Activated CD4-positive, alpha-beta T cell treated with anti-CD3 and anti-CD28 coated beads for 36 hours (primary cell): Measurements from ENCODE around the gene CEP72. TPM values are rescaled to one million over a fixed set of nuclear protein-coding genes. Genes with fewer than 3 reads are reported as not detected.
"Not testable (repeated sequence)": the region's sequence is repeated elsewhere in the genome, so short reads cannot be mapped to it uniquely, and the experiment has no call there.

ENCODE experiments used
- ATAC-seq: fragments of 200-7000 bp; cut with Tn5 transposase; one replicate; pipeline ENCODE4 v1.10.0; 2021; ENCODE audit warnings: mild to moderate bottlenecking, moderate library complexity
- CTCF ChIA-PET: fragments of 350-600 bp; sonication (Branson Sonifier 250); formaldehyde crosslinking; loops from one replicate; lab custom pipeline; 2021; ENCODE audit warnings: antibody characterized with exemption; lab: Charles Lee
- POLR2A ChIA-PET: fragments of 350-600 bp; sonication (Branson Sonifier 250); formaldehyde crosslinking; loops from one replicate; lab custom pipeline; 2021; ENCODE audit warnings: antibody characterized with exemption, inconsistent platforms; lab: Charles Lee
- DNase-seq: peaks from one replicate; pipeline ENCODE4 v3.0.0-alpha.2; 2020
- H3K27ac Mint-ChIP-seq: one replicate; pipeline ENCODE4 v1.8.0; 2021; ENCODE audit warnings: mixed read lengths
- H3K27me3 Mint-ChIP-seq: one replicate; pipeline ENCODE4 v1.8.0; 2021; ENCODE audit warnings: mixed read lengths
- H3K36me3 Mint-ChIP-seq: one replicate; pipeline ENCODE4 v1.8.0; 2021; ENCODE audit warnings: low read depth, mixed read lengths
- H3K4me1 Mint-ChIP-seq: one replicate; pipeline ENCODE4 v1.8.0; 2021; ENCODE audit warnings: mixed read lengths
- H3K4me3 Mint-ChIP-seq: one replicate; pipeline ENCODE4 v1.8.0; 2021; ENCODE audit warnings: mild to moderate bottlenecking, moderate library complexity, mixed read lengths
- H3K9me3 Mint-ChIP-seq: one replicate; pipeline ENCODE4 v1.8.0; 2021; ENCODE audit warnings: low read depth, mixed read lengths
- intact Hi-C, 2 experiments: fragments of 100-400 bp; cut with DNase I in 1 of 2; cut with micrococcal nuclease in 1 of 2; formaldehyde crosslinking; loops; one replicate each; pipeline versions ENCODE4 v1.14.2 to v1.15.1; 2022 to 2024; cut with DNase I, micrococcal nuclease
- total RNA-seq, 2 experiments: library from RNA; stranded (reverse); gene quantifications; one replicate each; pipeline ENCODE4 v1.2.3, GENCODE V29; 2021

CEP72 gene
- total RNA-seq, 2 experiments from 2014 or later = 23.7 to 26.4 TPM

GRCh38 chr5:621341-621761 lies 9.2 kb downstream of the CEP72 start:
- ChIA-PET CTCF (interaction anchor here (0.5 kb wide), 1 partner anchor 52 kb away, joined by 3 read pairs; no protein-coding TSS in a partner anchor), POLR2A (no interaction called here)
- H3K9me3 Mint-ChIP-seq = no peaks in the 10 kb centered on the region
- peaks cover 34% of the 10 kb centered on the region for H3K36me3 Mint-ChIP-seq
- no peaks in the 10 kb centered on the region for H3K27me3 Mint-ChIP-seq
- intact Hi-C loops = no loop called here
- DNase-seq = no peak
- H3K4me1 Mint-ChIP-seq = peaks cover 4% of the 10 kb centered on the region
- H3K4me3 Mint-ChIP-seq = no peak overlapping the region
- no peak for ATAC-seq
- H3K27ac Mint-ChIP-seq = no peak overlapping the region

- no peaks in the 10 kb centered on the region for H3K27me3 Mint-ChIP-seq
- intact Hi-C loops = no loop called here
- H3K36me3 Mint-ChIP-seq = peaks cover 34% of the 10 kb centered on the region
- H3K4me1 Mint-ChIP-seq = no peaks in the 10 kb centered on the region
- DNase-seq (no peak), ATAC-seq (no peak)
- no peak overlapping the region for H3K27ac Mint-ChIP-seq
- H3K4me3 Mint-ChIP-seq = no peak overlapping the region
- ChIA-PET CTCF (no interaction called here), POLR2A (no interaction called here)
- H3K9me3 Mint-ChIP-seq = no peaks in the 10 kb centered on the region
Observed at GRCh38 chr5:622359-622758, 10.2 kb downstream of the CEP72 start.

- ATAC-seq (no peak), DNase-seq (no peak)
- H3K4me1 Mint-ChIP-seq = no peaks in the 10 kb centered on the region
- intact Hi-C loops = no loop called here
- no peak overlapping the region for H3K27ac Mint-ChIP-seq
- H3K4me3 Mint-ChIP-seq = no peak overlapping the region
- H3K36me3 Mint-ChIP-seq = peaks cover 35% of the 10 kb centered on the region
- CTCF ChIA-PET = no interaction called here
- no peaks in the 10 kb centered on the region for H3K9me3 Mint-ChIP-seq
- no peaks in the 10 kb centered on the region for H3K27me3 Mint-ChIP-seq
- POLR2A ChIA-PET = no interaction called here
Observed at GRCh38 chr5:622946-623522, 10.9 kb downstream of the CEP72 start.

- Mint-ChIP-seq H3K27me3 (no peaks in the 10 kb centered on the region), H3K9me3 (no peaks in the 10 kb centered on the region), H3K4me3 (no peak overlapping the region), H3K4me1 (no peaks in the 10 kb centered on the region), H3K36me3 (peaks cover 32% of the 10 kb centered on the region), H3K27ac (no peak overlapping the region)
- no peak for ATAC-seq
- intact Hi-C loops = no loop called here
- no peak for DNase-seq
- ChIA-PET POLR2A (no interaction called here), CTCF (no interaction called here)
Observed at GRCh38 chr5:623531-623930, 11.4 kb downstream of the CEP72 start.

- Mint-ChIP-seq H3K27me3 (no peaks in the 10 kb centered on the region), H3K4me3 (no peak overlapping the region), H3K9me3 (no peaks in the 10 kb centered on the region), H3K36me3 (peaks cover 31% of the 10 kb centered on the region), H3K4me1 (no peaks in the 10 kb centered on the region), H3K27ac (no peak overlapping the region)
- CTCF ChIA-PET = no interaction called here
- DNase-seq (peak; percentile 3), ATAC-seq (no peak)
- intact Hi-C loops = no loop called here
- POLR2A ChIA-PET = no interaction called here
Observed at GRCh38 chr5:624118-624950, 12.2 kb downstream of the CEP72 start.

GRCh38 chr5:624951-625230 lies 12.8 kb downstream of the CEP72 start:
- no peak overlapping the region for H3K4me3 Mint-ChIP-seq
- H3K36me3 Mint-ChIP-seq = peaks cover 31% of the 10 kb centered on the region
- intact Hi-C loops = no loop called here
- DNase-seq = no peak
- no peak overlapping the region for H3K27ac Mint-ChIP-seq
- no peaks in the 10 kb centered on the region for H3K27me3 Mint-ChIP-seq
- ChIA-PET POLR2A (interaction anchor here (0.9 kb wide), 1 partner anchor 561 kb away, joined by 3 read pairs; no protein-coding TSS in a partner anchor), CTCF (no interaction called here)
- ATAC-seq = no peak
- H3K4me1 Mint-ChIP-seq = no peaks in the 10 kb centered on the region
- H3K9me3 Mint-ChIP-seq = no peaks in the 10 kb centered on the region

- POLR2A ChIA-PET = interaction anchor here (0.9 kb wide), 1 partner anchor 560 kb away, joined by 3 read pairs; no protein-coding TSS in a partner anchor
- DNase-seq (no peak), ATAC-seq (no peak)
- H3K4me1 Mint-ChIP-seq = no peaks in the 10 kb centered on the region
- no peaks in the 10 kb centered on the region for H3K9me3 Mint-ChIP-seq
- H3K36me3 Mint-ChIP-seq = peaks cover 31% of the 10 kb centered on the region
- intact Hi-C loops = no loop called here
- CTCF ChIA-PET = no interaction called here
- H3K27ac Mint-ChIP-seq = no peak overlapping the region
- no peak overlapping the region for H3K4me3 Mint-ChIP-seq
- no peaks in the 10 kb centered on the region for H3K27me3 Mint-ChIP-seq
Observed at GRCh38 chr5:625516-625915, 13.4 kb downstream of the CEP72 start.

GRCh38 chr5:626850-627249 lies 14.7 kb downstream of the CEP72 start:
- DNase-seq (no peak), ATAC-seq (no peak)
- peaks cover 28% of the 10 kb centered on the region for H3K36me3 Mint-ChIP-seq
- no peak overlapping the region for H3K27ac Mint-ChIP-seq
- ChIA-PET POLR2A (no interaction called here), CTCF (no interaction called here)
- no peaks in the 10 kb centered on the region for H3K4me1 Mint-ChIP-seq
- no peak overlapping the region for H3K4me3 Mint-ChIP-seq
- intact Hi-C loops = no loop called here
- no peaks in the 10 kb centered on the region for H3K27me3 Mint-ChIP-seq
- no peaks in the 10 kb centered on the region for H3K9me3 Mint-ChIP-seq

- intact Hi-C loops = no loop called here
- Mint-ChIP-seq H3K27ac (no peak overlapping the region), H3K27me3 (no peaks in the 10 kb centered on the region), H3K4me1 (no peaks in the 10 kb centered on the region), H3K4me3 (no peak overlapping the region), H3K36me3 (peaks cover 23% of the 10 kb centered on the region), H3K9me3 (no peaks in the 10 kb centered on the region)
- ATAC-seq = no peak
- ChIA-PET CTCF (no interaction called here), POLR2A (no interaction called here)
- DNase-seq = no peak
Observed at GRCh38 chr5:627840-628239, 15.7 kb downstream of the CEP72 start.

- intact Hi-C loops, H3K27me3 Mint-ChIP-seq, CTCF ChIA-PET, H3K4me3 Mint-ChIP-seq, POLR2A ChIA-PET, ATAC-seq, H3K27ac Mint-ChIP-seq, H3K4me1 Mint-ChIP-seq, DNase-seq, H3K9me3 Mint-ChIP-seq: not testable (repeated sequence)
- peaks cover 24% of the 10 kb centered on the region for H3K36me3 Mint-ChIP-seq
Observed at GRCh38 chr5:628351-629205, 16.4 kb downstream of the CEP72 start.

GRCh38 chr5:633501-633955 lies 21.4 kb downstream of the CEP72 start:
- POLR2A ChIA-PET = no interaction called here
- Mint-ChIP-seq H3K4me1 (no peaks in the 10 kb centered on the region), H3K9me3 (no peaks in the 10 kb centered on the region), H3K4me3 (no peak overlapping the region), H3K27ac (no peak overlapping the region), H3K36me3 (peaks cover 36% of the 10 kb centered on the region), H3K27me3 (no peaks in the 10 kb centered on the region)
- no peak for DNase-seq
- no peak for ATAC-seq
- intact Hi-C loops = no loop called here
- CTCF ChIA-PET = no interaction called here
